ENCODE results near the gene CHPT1. TPM values are rescaled to one million over a fixed set of nuclear protein-coding genes. Genes with fewer than 3 reads are reported as not detected.

CHPT1 gene
- total and polyA plus RNA-seq, 9 of the 15 experiments (the other 6 are each of a cell fraction or from before 2014, with no cell fraction given) = 15.3 to 210 (median 91.9) TPM

GRCh38 chr12:101670007-101670671 lies 27.3 kb upstream of the CHPT1 start (continued):
- TF ChIP-seq RBBP5 (IDR thresholded peaks at IDR 0.05; ENCODE audit: borderline replicate concordance, insufficient read depth, low read length, poor library complexity, severe bottlenecking) (no peak), RBM14 (IDR thresholded peaks at IDR 0.05; ENCODE audit: borderline replicate concordance, insufficient read depth, low read depth, low read length) (no peak), ETV6 (IDR thresholded peaks at IDR 0.05; ENCODE audit: borderline replicate concordance in 1 of 2, low read depth in 2 of 2, low read length in 1 of 2) (no peak), ETV6 (CRISPR knock-in tag; IDR thresholded peaks at IDR 0.05; ENCODE audit: borderline replicate concordance) (no peak), TRIM24 (IDR thresholded peaks at IDR 0.05) (peak; percentile 29 to 54; a peak in 3 of 4 replicates), PTRF (tag; IDR thresholded peaks at IDR 0.05) (no peak), SRSF3 (IDR thresholded peaks at IDR 0.05; ENCODE audit: insufficient read depth, low read length) (no peak), CEBPZ (IDR thresholded peaks at IDR 0.05; ENCODE audit: borderline replicate concordance, low read depth, low read length) (no peak), JUN (IDR thresholded peaks at IDR 0.05; ENCODE audit: borderline replicate concordance, low read depth, low read length) (no peak), JUN (CRISPR knock-in tag; IDR thresholded peaks at IDR 0.05; ENCODE audit: borderline replicate concordance) (no peak), HIVEP1 (CRISPR knock-in tag; IDR thresholded peaks at IDR 0.05) (no peak), SMAD3 (CRISPR knock-in tag; conservative IDR thresholded peaks at IDR 0.05) (no peak), HMG20A (CRISPR knock-in tag; conservative IDR thresholded peaks at IDR 0.05) (no peak), ZBTB7A (IDR thresholded peaks at IDR 0.05; ENCODE audit: borderline replicate concordance, control insufficient read depth, low read depth, low read length) (no peak), GABPB1 (CRISPR knock-in tag; IDR thresholded peaks at IDR 0.05) (no peak), BRCA1 (IDR thresholded peaks at IDR 0.05) (no peak), BRCA1 (CRISPR knock-in tag; IDR thresholded peaks at IDR 0.05) (no peak)
- TF ChIP-seq, protein P1, sequence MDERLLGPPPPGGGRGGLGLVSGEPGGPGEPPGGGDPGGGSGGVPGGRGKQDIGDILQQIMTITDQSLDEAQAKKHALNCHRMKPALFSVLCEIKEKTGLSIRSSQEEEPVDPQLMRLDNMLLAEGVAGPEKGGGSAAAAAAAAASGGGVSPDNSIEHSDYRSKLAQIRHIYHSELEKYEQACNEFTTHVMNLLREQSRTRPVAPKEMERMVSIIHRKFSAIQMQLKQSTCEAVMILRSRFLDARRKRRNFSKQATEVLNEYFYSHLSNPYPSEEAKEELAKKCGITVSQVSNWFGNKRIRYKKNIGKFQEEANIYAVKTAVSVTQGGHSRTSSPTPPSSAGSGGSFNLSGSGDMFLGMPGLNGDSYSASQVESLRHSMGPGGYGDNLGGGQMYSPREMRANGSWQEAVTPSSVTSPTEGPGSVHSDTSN (CRISPR knock-in tag; IDR thresholded peaks at IDR 0.05; ENCODE audit: low read depth) = no peak
- TF ChIP-seq, protein P1 (tag; conservative IDR thresholded peaks at IDR 0.05; ENCODE audit: low read depth) = peak; percentile 49
- TF ChIP-seq, protein P2, sequence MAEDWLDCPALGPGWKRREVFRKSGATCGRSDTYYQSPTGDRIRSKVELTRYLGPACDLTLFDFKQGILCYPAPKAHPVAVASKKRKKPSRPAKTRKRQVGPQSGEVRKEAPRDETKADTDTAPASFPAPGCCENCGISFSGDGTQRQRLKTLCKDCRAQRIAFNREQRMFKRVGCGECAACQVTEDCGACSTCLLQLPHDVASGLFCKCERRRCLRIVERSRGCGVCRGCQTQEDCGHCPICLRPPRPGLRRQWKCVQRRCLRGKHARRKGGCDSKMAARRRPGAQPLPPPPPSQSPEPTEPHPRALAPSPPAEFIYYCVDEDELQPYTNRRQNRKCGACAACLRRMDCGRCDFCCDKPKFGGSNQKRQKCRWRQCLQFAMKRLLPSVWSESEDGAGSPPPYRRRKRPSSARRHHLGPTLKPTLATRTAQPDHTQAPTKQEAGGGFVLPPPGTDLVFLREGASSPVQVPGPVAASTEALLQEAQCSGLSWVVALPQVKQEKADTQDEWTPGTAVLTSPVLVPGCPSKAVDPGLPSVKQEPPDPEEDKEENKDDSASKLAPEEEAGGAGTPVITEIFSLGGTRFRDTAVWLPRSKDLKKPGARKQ (CRISPR knock-in tag; IDR thresholded peaks at IDR 0.05) = no peak

Measured in K562 (cell line).